ENCODE data around the gene DES. TPM values are rescaled to one million over a fixed set of nuclear protein-coding genes. Genes with fewer than 3 reads are reported as not detected.

DES gene
- total RNA-seq, 2 experiments from 2014 or later = not detected

- peak overlapping the region; percentile 53 for H3K4me3 ChIP-seq (ENCODE audit: low read depth, low read length, poor library complexity, severe bottlenecking)
- H3K79me2 ChIP-seq (ENCODE audit: insufficient read depth, low read depth, low read length) = no peaks in the 10 kb centered on the region
- intact Hi-C loops (cut with micrococcal nuclease; ENCODE audit: unreplicated experiment) = no loop called here
- no peak overlapping the region for H3K27ac ChIP-seq (ENCODE audit: low read depth, low read length, poor library complexity, severe bottlenecking)
- peaks cover 9% of the 10 kb centered on the region for H3K4me1 ChIP-seq (ENCODE audit: insufficient read depth, low read length, poor library complexity, severe bottlenecking)
- TF ChIP-seq EZH2phosphoT487 (IDR thresholded peaks at IDR 0.05; ENCODE audit: borderline replicate concordance, low read depth, low read length) (no peak), CTCF (conservative IDR thresholded peaks at IDR 0.05; ENCODE audit: low read length) (no peak)
- no peaks in the 10 kb centered on the region for H3K9me2 ChIP-seq (ENCODE audit: insufficient read depth, low read length)
- no peak overlapping the region for H2AFZ ChIP-seq (ENCODE audit: low read length)
- no peaks in the 10 kb centered on the region for H3K9me3 ChIP-seq (ENCODE audit: low read length)
- peak; percentile 32 for DNase-seq (ENCODE audit: low spot score)
- no peaks in the 10 kb centered on the region for H3K36me3 ChIP-seq (ENCODE audit: insufficient read depth, low read length)
- ChIA-PET POLR2A (no interaction called here), CTCF (ENCODE audit: unreplicated experiment) (interaction anchor here (1.3 kb wide), 1 partner anchor 14 kb away, joined by 3 read pairs; no protein-coding TSS in a partner anchor)
- no peaks in the 10 kb centered on the region for H4K20me1 ChIP-seq (ENCODE audit: insufficient read depth, low read length)
- BruUV-seq (replicated peaks) = no TSS peak
- H3K4me2 ChIP-seq (ENCODE audit: low read length) = peak overlapping the region; percentile 53
Measured at GRCh38 chr2:219441451-219442255, 23.5 kb downstream of the DES start.

GRCh38 chr2:219442256-219443015 lies 24.3 kb downstream of the DES start:
- BruUV-seq (replicated peaks) = no TSS peak
- Histone ChIP-seq H3K9me2 (ENCODE audit: insufficient read depth, low read length) (no peaks in the 10 kb centered on the region), H3K27ac (ENCODE audit: low read depth, low read length, poor library complexity, severe bottlenecking) (no peak overlapping the region), H2AFZ (ENCODE audit: low read length) (no peak overlapping the region), H3K36me3 (ENCODE audit: insufficient read depth, low read length) (no peaks in the 10 kb centered on the region), H3K4me1 (ENCODE audit: insufficient read depth, low read length, poor library complexity, severe bottlenecking) (peaks cover 10% of the 10 kb centered on the region), H3K9me3 (ENCODE audit: low read length) (no peaks in the 10 kb centered on the region), H4K20me1 (ENCODE audit: insufficient read depth, low read length) (no peaks in the 10 kb centered on the region), H3K4me2 (ENCODE audit: low read length) (peak overlapping the region; percentile 53), H3K4me3 (ENCODE audit: low read depth, low read length, poor library complexity, severe bottlenecking) (peak overlapping the region; percentile 53), H3K79me2 (ENCODE audit: insufficient read depth, low read depth, low read length) (no peaks in the 10 kb centered on the region)
- intact Hi-C loops (cut with micrococcal nuclease; ENCODE audit: unreplicated experiment) = no loop called here
- POLR2A ChIA-PET = no interaction called here
- no peak for DNase-seq (ENCODE audit: low spot score)
- TF ChIP-seq CTCF (conservative IDR thresholded peaks at IDR 0.05; ENCODE audit: low read length) = no peak
- TF ChIP-seq EZH2phosphoT487 (IDR thresholded peaks at IDR 0.05; ENCODE audit: borderline replicate concordance, low read depth, low read length) = no peak
- CTCF ChIA-PET (ENCODE audit: unreplicated experiment) = no interaction called here
